Gastroesophageal sphincter (tissue), 4 donors: ENCODE results near the gene MVK. TPM values are rescaled to one million over a fixed set of nuclear protein-coding genes. Genes with fewer than 3 reads are reported as not detected.

ENCODE experiments used
- ATAC-seq: fragments of 150-250 bp; one replicate; pipeline ENCODE4 v1.9.1; 2016; ENCODE audit warnings: mild to moderate bottlenecking, moderate library complexity
- H3K27ac ChIP-seq, 4 donors: fragments of 200-600 bp; sonication (generic) in 3 of 4; 1 replicate in 3 of 4; 2 replicates in 1 of 4; pipeline ENCODE4 v1.5.1; 2016 to 2019
- H3K27me3 ChIP-seq: fragments of 200-600 bp; sonication (generic); one replicate; pipeline ENCODE4 v1.5.1; 2019
- H3K36me3 ChIP-seq, 2 donors: fragments of 200-600 bp; sonication (generic); one replicate each; pipeline ENCODE4 v1.5.1; 2019; ENCODE audit warnings: control low read depth in 1 of 2
- H3K4me1 ChIP-seq, 3 donors: fragments of 200-600 bp; sonication (generic); 1 replicate in 2 of 3; 2 replicates in 1 of 3; pipeline ENCODE4 v1.5.1; 2016 to 2019; ENCODE audit warnings: control low read depth in 2 of 3
- H3K4me3 ChIP-seq, 2 donors: fragments of 200-600 bp; sonication (generic); one replicate each; pipeline ENCODE4 v1.5.1; 2019; ENCODE audit warnings: mild to moderate bottlenecking in 1 of 2, moderate library complexity in 1 of 2
- H3K9me3 ChIP-seq, 3 donors: fragments of 200-600 bp; sonication (generic); one replicate each; pipeline ENCODE4 v1.5.1; 2017 to 2019; ENCODE audit warnings: control low read depth in 2 of 3
- EP300 ChIP-seq: sonication (generic); formaldehyde crosslinking; IDR thresholded peaks from one replicate; pipeline ENCODE4 v1.6.1; 2017; ENCODE audit warnings: antibody characterized with exemption, mild to moderate bottlenecking
- POLR2A ChIP-seq, 2 donors: fragments of 450-650 bp; IDR thresholded peaks; one replicate each; pipeline ENCODE4 v1.6.1; 2017; ENCODE audit warnings: antibody characterized with exemption in 2 of 2, mild to moderate bottlenecking in 2 of 2, moderate library complexity in 1 of 2
- POLR2AphosphoS5 ChIP-seq: sonication (generic); formaldehyde crosslinking; IDR thresholded peaks from one replicate; pipeline ENCODE4 v1.6.1; 2017; ENCODE audit warnings: antibody characterized with exemption
- WGBS, 2 donors: methylation state at CpG; one replicate each; pipeline ENCODE4 v1.1.5; 2018; ENCODE audit warnings: low coverage in 1 of 2; 5-methylcytosine and 5-hydroxymethylcytosine counted together
- total RNA-seq, 4 donors: library from RNA; depleted of rRNA; stranded (reverse); fragments of >200 nt; gene quantifications; one replicate each; pipeline ENCODE4 v1.1.0, GENCODE V29; 2016
- TF ChIP-seq, protein P1 (sequence below), 4 experiments: fragments of 200-600 bp in 2 of 4; fragments of 450-650 bp in 2 of 4; sonication (generic) in 1 of 4; IDR thresholded peaks; one replicate each; pipeline ENCODE4 v1.5.1; 2017 to 2019; ENCODE audit warnings: antibody characterized with exemption in 4 of 4, mild to moderate bottlenecking in 2 of 4, moderate library complexity in 2 of 4

The MVK gene
- total RNA-seq, 4 donors from 2014 or later: 6.2 to 18.2 (median 10.4) TPM

DNA sequence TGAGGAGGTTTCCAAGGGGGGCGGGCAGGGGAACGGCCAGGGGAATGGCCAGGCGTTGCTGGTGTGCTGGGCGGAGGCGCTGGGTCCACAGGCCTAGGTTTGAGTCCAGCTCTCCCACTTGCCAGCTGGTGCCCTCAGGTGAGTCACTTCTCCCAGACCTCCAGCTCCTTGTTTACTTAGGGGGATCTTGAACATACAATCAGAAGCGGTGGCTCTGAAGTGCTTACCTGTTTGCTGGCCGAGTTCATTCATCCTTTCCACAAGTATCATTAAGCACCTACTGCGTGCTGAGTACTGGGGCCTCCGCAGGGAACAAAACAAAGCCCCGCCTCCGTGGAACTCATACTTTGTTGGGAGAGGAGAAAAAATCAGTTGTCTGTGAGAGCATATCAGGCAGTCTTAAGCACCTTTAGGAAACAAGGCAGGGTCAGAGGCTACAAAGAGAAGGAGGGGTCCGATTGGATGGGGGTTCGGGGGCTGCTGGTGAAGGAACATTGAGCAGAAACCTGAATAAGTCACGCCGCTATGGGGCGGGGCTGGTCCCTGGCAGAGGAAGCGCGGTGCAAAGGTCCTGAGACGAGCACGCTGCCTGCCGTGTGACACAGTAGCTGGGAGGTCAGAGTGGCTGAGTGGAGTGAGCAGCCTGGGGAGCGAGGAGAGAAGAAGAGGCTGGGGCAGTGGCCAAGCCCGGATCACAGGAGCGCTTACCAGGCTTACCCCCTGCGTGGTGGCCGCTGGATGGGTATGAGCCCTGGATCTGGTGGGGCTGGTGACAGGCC is 15.1 kb downstream of the MVK start:
- no peaks in the 10 kb centered on the region for H3K27me3 ChIP-seq
- H3K4me3 ChIP-seq: no peak overlapping the region
- H3K4me1 ChIP-seq: no peaks in the 10 kb centered on the region
- peaks cover 0 to 98% of the 10 kb centered on the region in 2 donors for H3K36me3 ChIP-seq
- H3K9me3 ChIP-seq: no peaks in the 10 kb centered on the region
- ATAC-seq: no peak
- 96 to 100% methylated on average over 2 to 15 of the region's 26 CpGs for WGBS, 2 donors
- H3K27ac ChIP-seq: no peak overlapping the region
- TF ChIP-seq, protein P1, sequence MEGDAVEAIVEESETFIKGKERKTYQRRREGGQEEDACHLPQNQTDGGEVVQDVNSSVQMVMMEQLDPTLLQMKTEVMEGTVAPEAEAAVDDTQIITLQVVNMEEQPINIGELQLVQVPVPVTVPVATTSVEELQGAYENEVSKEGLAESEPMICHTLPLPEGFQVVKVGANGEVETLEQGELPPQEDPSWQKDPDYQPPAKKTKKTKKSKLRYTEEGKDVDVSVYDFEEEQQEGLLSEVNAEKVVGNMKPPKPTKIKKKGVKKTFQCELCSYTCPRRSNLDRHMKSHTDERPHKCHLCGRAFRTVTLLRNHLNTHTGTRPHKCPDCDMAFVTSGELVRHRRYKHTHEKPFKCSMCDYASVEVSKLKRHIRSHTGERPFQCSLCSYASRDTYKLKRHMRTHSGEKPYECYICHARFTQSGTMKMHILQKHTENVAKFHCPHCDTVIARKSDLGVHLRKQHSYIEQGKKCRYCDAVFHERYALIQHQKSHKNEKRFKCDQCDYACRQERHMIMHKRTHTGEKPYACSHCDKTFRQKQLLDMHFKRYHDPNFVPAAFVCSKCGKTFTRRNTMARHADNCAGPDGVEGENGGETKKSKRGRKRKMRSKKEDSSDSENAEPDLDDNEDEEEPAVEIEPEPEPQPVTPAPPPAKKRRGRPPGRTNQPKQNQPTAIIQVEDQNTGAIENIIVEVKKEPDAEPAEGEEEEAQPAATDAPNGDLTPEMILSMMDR (IDR thresholded peaks at IDR 0.05): no peak
- TF ChIP-seq EP300: no peak
- no peak for TF ChIP-seq POLR2AphosphoS5
- TF ChIP-seq POLR2A (IDR thresholded peaks at IDR 0.05): no peak

DNA sequence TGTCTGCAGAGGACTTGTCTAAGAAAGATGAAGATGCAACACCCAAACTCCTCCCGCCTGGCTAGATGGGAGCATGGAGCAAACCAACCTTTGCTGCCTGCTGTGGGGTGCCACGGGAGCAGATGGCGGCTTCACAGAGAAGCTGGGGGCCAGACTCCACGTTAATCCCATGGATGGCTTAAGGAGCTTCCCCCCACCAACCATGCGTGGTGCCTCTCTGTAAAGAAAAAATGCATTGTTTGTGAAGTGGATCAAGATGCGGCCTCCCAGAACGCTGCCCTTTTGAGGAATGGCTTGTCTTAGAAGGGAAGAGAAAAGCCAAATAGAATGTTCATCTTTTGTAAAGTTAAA is 15.6 kb downstream of the MVK start:
- Histone ChIP-seq H3K27ac (no peak overlapping the region), H3K4me1 (no peaks in the 10 kb centered on the region), H3K36me3 (peaks cover 0 to 98% of the 10 kb centered on the region in 2 donors), H3K9me3 (no peaks in the 10 kb centered on the region), H3K4me3 (no peak overlapping the region), H3K27me3 (no peaks in the 10 kb centered on the region)
- TF ChIP-seq EP300 (no peak), POLR2A (IDR thresholded peaks at IDR 0.05) (no peak), POLR2AphosphoS5 (no peak)
- TF ChIP-seq, protein P1 (IDR thresholded peaks at IDR 0.05): no peak
- ATAC-seq: no peak
- WGBS, 2 donors: 78 to 93% methylated on average over 3 of the region's 7 CpGs

DNA sequence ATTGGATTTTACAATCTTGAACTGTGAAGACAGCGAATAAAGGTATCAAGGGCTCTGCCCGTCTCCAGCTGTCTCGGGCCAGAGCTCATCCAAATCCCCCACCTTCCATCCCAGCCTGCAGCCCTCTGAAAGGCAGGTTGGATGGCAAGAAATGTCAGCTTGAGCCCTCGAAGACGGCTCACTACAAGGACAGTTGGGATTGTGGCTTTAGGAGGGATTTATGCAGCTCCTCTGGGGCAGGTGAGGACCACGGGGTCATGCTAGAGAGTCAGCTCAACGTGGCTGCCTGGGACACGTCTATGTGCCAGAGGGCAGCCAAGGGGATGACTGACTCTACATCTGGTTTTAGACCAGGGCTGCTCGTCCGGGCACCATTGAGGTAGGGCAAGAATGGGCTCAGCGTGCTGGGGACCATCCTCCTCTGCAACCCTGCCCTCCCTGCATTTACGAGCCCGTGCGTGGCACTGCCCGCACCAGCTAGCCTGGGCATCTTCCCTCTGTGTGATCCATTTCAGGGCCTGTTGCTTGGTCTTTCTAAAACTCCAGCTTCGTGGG is 16.2 kb downstream of the MVK start:
- Histone ChIP-seq H3K4me1 (no peaks in the 10 kb centered on the region), H3K36me3 (peaks cover 0 to 98% of the 10 kb centered on the region in 2 donors), H3K4me3 (no peak overlapping the region), H3K27me3 (no peaks in the 10 kb centered on the region), H3K9me3 (no peaks in the 10 kb centered on the region), H3K27ac (no peak overlapping the region)
- TF ChIP-seq, protein P1 (IDR thresholded peaks at IDR 0.05): no peak
- TF ChIP-seq POLR2A (IDR thresholded peaks at IDR 0.05): no peak
- TF ChIP-seq POLR2AphosphoS5: no peak
- TF ChIP-seq EP300: no peak
- WGBS, 2 donors: 88 to 92% methylated on average over 6 of the region's 16 CpGs
- peak; percentile 30 for ATAC-seq

DNA sequence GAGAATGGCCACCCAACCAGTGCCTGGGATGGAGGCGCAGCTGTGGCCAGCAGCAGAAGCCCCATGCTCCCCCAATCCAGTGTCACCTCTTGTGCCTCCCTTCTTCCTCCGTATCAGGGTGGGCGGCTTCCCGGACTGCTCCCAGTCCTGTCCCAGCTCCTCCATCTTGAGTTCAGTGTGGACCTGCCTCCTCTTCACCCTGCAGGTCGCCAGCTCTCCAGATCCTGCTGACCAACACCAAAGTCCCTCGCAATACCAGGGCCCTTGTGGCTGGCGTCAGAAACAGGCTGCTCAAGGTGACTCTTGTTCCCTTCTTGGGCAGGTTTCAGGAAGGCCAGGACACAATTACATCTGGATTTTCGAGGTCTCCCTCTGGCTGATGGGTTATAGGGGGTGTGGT is 17.0 kb downstream of the MVK start:
- no peak for TF ChIP-seq EP300
- TF ChIP-seq, protein P1 (IDR thresholded peaks at IDR 0.05): no peak
- no peak for TF ChIP-seq POLR2AphosphoS5
- TF ChIP-seq POLR2A (IDR thresholded peaks at IDR 0.05): no peak
- no peak overlapping the region for H3K4me3 ChIP-seq
- H3K27ac ChIP-seq: no peak overlapping the region
- H3K9me3 ChIP-seq: no peaks in the 10 kb centered on the region
- no peaks in the 10 kb centered on the region for H3K4me1 ChIP-seq
- H3K27me3 ChIP-seq: no peaks in the 10 kb centered on the region
- ATAC-seq: no peak
- 88 to 100% methylated on average over 2 to 6 of the region's 8 CpGs for WGBS, 2 donors
- peaks cover 0 to 98% of the 10 kb centered on the region in 2 donors for H3K36me3 ChIP-seq

DNA sequence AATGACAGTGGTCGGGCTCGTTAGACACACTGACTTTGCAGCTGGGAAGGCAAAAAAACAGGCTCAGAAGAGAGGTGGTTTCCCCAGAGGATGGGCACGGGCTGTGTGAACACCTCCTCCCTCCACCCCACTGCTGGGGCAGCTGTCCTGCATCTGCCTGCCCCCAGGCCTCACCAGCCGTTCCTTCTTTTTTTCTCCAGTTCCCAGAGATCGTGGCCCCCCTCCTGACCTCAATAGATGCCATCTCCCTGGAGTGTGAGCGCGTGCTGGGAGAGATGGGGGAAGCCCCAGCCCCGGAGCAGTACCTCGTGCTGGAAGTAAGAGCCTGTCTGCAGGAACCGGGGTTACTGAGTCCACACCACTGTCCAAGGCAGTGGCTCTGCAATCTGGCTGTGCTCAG is 17.4 kb downstream of the MVK start:
- H3K36me3 ChIP-seq: peaks cover 0 to 98% of the 10 kb centered on the region in 2 donors
- no peak for TF ChIP-seq POLR2AphosphoS5
- TF ChIP-seq EP300: no peak
- TF ChIP-seq POLR2A (IDR thresholded peaks at IDR 0.05): no peak
- TF ChIP-seq, protein P1 (IDR thresholded peaks at IDR 0.05): no peak

More for the DNA sequence above, 17.4 kb downstream of the MVK start:
- Histone ChIP-seq H3K9me3 (no peaks in the 10 kb centered on the region), H3K27me3 (no peaks in the 10 kb centered on the region), H3K4me1 (no peaks in the 10 kb centered on the region), H3K4me3 (no peak overlapping the region), H3K27ac (no peak overlapping the region)
- WGBS, 2 donors: 60 to 70% methylated on average over 2 to 7 of the region's 10 CpGs
- ATAC-seq: no peak
